Measurements from ENCODE around the gene CEP41.
"Not testable (repeated sequence)": the region's sequence is repeated elsewhere in the genome, so short reads cannot be mapped to it uniquely, and the experiment has no call there.

CEP41 gene

DNA sequence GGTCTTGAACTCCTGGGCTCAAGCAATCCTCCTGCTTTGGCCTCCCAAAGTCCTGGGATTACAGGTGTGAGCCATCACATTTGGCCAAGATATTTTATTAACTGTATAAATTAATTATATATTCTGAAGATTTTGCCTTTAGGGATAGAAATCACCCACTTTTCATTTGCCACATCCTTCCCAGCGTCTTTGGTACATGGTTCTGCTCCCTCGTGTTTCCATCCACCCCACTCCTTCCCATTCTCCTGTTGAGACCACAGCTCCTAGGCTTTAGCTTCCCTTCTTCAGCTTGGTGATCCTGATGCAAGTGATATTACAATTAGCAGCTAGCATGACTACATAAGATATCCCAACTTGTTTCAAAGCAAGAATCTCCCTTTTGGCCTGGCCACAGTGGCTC is 52.1 kb downstream of the CEP41 start:
- no peak for DNase-seq (ENCODE audit: low read depth in 3 of 3, low spot score in 1 of 3)

DNA sequence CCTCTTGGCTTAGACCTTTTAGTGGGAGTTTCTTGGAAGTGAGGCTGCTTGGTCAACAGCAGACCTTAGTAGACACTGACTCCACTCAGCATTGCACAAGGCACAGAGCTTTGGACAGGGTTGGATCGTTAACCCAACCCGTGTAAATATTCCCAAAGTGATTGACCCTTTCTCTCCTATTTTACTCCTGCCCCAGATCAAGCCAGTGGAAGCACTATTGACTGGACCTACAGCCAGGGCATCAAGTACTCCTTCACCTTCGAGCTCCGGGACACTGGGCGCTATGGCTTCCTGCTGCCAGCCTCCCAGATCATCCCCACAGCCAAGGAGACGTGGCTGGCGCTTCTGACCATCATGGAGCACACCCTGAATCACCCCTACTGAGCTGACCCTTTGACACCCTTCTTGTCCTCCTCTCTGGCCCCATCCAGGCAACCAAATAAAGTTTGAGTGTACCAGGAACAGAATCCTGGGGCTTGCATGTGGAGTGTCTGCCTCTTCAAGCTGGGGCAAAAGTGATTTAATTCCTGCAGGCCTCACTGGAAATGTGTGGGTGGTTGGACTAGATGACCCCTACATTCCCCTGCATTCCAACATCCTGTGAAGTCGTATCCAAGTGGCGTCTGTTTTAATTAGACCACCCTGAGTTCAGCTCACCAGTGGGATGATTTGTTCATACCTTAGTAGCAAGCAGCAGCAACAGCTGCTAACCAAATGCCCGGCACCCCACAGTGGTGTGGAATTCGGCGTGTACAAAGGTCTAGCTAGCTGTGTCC is 53.0 kb downstream of the CEP41 start:
- no peak for DNase-seq (ENCODE audit: low read depth in 3 of 3, low spot score in 1 of 3)

DNA sequence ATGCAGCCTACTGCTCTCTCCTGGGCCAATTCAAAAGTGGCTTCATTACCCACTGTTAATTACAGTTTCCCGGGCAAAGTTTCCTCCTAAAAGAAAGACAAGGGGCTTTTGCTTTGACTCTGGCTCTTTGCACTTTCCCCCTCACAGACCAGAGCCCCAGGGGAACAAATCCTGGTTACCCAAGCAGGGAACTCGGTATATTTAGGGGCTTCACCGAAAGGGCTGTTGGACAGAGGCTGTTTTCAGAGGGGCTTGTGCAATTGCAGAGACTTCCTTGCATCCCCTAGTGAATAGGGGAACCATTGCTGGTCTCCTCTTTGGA is 53.5 kb downstream of the CEP41 start:
- no peak for DNase-seq (ENCODE audit: low read depth in 3 of 3, low spot score in 1 of 3)

DNA sequence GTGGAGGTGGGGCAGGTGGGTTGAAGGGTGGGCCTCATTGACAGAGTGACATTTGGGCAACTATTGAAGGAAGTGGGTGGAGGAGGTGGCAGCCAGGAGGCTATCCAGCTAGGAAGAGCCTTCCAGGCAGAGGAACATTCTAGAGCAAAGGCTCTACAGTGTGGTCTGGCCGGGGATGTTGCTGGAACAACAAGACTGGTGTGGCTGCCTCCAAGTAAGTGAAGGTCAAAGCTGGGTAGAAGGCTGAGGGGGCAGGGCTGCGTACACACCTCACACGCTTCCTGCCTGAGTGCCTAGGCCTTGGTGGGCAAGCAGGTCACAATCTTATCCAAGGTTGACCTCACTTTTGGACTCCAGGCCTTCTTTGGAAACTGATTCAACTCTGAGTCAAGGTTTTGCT is 53.9 kb downstream of the CEP41 start:
- DNase-seq (ENCODE audit: low read depth in 3 of 3, low spot score in 1 of 3) = no peak

DNA sequence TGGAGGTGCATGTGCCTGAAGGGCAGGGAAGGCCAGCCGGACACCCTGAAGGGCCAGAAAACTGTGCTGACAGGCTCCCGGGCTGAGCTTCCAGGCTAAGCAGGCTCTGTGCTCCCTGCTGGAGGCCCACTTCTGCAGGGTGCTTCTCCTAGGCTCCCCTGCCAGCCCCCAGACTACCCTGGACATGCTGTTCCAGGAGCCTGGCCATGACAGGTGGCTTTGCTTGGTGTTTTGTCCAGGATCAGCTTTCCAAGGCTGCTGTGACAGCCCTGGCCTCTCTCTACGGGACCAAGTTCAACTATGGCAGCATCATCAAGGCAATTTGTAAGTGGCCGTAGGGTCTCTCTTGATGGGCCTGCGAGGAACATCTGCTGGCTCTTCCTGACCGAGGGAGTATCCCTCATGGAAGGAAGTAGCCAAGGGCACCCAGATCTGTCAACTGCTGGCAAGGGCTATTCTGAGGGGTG is 55.2 kb downstream of the CEP41 start:
- no peak for DNase-seq (ENCODE audit: low read depth in 3 of 3, low spot score in 1 of 3)

DNA sequence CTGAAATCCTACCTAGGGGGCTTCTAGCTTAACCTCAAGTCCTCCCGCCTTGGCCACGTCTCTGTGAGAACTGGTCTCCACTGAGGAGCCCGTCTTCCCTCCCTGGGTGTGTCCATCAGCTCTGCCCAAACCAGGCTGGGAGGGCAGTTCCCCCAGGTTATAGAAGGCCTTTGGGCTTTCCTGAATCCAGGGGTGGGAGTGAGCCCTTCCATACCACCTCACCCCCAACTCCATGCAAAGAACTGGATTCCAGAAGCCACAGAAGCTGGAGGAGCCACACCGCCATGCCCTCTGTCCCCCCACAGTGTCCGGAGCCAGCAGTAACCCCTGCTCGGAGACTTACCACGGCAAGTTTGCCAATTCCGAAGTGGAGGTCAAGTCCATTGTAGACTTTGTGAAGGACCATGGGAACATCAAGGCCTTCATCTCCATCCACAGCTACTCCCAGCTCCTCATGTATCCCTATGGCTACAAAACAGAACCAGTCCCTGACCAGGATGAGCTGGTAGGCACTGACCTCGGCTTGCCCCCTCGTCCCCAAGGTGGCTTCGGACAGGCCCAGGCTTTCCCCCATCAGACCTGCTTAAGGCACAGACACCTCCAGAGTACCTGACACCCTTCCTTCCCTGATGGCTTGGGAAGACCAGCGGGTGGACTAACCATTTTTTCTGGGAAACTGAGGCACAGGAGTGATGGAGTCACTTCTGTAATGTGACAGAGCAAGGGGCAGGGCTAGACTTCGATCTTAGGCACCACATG is 55.8 kb downstream of the CEP41 start:
- no peak for DNase-seq (ENCODE audit: low read depth in 3 of 3, low spot score in 1 of 3)

DNA sequence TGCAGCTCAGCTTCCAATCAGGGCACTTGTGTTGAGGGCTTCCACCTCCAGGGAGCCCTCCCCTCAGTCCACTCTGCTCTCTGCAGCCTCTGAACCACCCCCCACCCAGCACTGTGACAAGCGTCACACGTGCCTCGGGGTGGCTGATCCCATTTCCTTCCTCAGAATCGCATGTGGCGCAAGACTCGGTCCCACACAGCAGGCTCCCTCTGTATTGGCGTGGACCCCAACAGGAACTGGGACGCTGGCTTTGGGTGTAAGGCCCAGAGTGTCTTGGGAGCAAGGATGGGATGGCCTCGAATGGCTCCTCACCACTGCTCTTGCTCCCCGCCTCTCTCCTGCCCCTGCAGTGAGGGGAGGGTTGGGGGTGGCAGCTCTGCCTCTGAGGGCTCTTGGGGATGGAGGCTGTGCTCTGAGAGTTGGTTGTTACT is 56.4 kb downstream of the CEP41 start:
- no peak for DNase-seq (ENCODE audit: low read depth in 3 of 3, low spot score in 1 of 3)

DNA sequence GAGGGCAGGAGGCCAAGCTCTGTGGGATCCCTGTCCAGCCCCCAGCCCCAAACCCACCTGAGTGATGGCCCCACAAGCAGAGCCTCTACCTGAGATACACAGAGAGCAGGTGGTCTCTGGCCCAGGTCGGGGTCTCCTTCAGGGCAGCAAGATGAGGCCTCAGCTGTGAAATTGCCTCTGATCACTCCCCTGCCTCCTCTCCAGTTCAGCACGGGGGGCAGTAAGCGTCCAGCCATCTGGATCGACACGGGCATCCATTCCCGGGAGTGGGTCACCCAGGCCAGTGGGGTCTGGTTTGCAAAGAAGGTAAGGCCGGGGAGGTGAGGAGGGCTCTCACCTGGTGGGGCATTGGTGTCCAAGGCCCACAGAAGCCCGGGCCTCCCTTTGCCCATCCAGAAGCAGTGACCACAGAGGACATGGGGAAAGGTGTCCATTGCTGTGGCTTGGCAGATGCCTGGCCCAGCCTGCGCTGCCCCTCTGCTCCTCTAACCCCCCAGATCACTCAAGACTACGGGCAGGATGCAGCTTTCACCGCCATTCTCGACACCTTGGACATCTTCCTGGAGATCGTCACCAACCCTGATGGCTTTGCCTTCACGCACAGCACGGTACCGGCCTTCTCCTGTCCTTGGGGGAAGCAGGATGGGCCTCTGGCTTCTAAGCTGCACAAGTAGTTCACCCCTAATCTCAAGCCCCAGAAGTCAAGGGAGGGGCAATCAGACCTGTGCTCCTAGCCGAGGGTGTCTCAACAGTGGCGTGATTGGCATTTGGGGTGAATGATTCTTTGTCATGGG is 57.4 kb downstream of the CEP41 start:
- no peak for DNase-seq (ENCODE audit: low read depth in 3 of 3, low spot score in 1 of 3)

DNA sequence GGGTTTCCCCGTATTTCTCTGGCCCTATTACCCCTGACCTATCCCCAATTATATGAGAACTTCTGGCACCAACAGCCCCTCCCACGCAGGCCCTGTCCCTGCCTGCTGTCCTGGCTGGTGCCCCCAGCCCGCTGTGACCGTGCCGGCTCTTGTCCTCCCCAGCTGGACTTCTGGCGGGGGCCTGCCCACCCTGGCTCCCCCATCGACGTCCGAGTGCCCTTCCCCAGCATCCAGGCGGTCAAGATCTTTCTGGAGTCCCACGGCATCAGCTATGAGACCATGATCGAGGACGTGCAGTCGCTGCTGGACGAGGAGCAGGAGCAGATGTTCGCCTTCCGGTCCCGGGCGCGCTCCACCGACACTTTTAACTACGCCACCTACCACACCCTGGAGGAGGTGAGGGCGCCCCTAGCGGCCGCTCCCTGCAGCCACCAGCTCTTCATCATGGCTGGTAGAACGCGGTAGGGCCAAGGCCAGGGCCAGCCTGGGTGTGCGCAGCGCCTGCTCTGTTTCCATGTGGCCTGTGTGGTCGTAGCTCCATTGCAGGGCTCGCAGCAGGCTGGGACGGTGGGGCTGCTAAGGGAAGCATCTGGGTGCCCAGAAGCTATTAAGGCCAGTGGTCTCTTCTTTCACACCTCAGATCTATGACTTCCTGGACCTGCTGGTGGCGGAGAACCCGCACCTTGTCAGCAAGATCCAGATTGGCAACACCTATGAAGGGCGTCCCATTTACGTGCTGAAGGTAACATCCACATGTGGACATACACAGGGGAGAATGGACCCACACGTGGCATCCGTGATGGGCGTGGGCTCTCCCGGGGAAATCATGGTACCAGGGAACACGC is 59.1 kb downstream of the CEP41 start:
- no peak for DNase-seq (ENCODE audit: low read depth in 3 of 3, low spot score in 1 of 3)

DNA sequence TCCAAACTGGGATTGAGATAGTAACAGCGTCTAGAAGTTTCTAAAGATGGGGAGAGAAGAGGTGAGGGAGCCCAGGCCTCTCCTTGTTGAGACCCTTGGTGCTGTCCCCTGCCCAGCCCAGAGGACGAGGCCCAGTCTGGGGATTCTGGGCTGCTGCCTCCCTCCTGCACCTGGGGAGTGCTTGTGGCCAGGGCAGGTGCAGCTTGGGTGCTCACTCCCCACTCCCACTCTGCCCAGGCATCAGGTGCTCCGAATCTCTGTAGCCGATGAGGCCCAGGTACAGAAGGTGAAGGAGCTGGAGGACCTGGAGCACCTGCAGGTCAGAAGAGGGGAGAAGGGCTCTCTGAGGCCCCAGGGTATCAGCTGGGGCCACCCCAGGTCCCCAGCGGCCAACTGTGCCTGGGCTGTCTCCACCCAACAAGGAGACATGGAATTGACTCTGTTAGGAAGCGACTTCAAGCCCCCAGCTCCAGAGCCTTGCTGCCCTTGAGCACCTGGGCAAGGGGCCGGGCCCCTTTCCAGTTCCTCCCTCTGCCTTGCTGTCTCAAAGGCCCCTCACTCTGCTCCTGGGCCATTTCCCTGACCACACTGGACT is 59.9 kb downstream of the CEP41 start:
- no peak for DNase-seq (ENCODE audit: low read depth in 3 of 3, low spot score in 1 of 3)

DNA sequence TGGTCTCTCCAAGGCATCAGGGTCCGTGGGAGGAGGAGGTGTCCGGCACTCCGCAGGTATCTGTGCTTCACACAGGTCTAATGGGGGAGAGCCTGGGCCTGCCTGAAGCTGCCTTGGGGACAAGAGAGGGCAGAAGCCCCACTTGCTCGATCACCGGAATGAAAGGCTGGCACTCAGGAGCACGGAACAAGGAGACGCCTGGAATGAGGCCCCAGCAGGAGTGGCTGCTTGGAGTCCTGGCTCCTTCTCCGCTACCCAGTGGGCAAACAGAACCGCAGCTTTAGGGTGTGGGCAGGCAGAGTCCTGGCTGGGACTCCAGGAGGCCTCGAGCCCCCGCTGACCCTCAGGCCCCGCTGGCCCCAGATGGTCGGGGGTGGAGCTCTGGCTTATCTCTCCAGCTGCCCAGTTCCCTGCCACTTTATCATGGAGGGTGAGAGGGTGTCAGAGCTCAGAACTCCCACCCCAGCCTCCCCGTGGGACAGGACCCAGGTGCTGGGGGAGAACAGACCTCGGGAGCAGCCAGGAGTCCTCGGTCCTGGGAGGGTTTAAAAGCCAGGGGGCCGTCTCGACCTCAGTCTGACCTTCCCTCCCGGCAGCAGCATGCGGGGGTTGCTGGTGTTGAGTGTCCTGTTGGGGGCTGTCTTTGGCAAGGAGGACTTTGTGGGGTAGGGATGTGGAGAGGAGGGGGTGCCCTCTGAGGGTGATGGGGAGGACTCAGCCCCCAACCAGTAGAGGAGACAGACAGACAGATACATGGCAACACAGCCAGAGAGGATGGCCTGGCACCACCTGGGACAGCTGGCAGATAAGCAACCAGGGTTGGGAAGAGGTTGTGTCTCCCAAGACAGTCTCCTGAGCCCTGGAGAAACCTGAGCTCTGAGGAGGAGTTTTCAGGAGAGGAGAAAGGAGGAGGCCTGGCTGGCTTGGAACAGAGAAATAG is 60.6 kb downstream of the CEP41 start, which contains the start of gene CPA1:
Gene CPA1 (plus strand): TSS at position 574 of the 940 bp plus-strand sequence. CDS start 27 bp downstream, at position 601.
- no peak for DNase-seq (ENCODE audit: low read depth in 3 of 3, low spot score in 1 of 3)

DNA sequence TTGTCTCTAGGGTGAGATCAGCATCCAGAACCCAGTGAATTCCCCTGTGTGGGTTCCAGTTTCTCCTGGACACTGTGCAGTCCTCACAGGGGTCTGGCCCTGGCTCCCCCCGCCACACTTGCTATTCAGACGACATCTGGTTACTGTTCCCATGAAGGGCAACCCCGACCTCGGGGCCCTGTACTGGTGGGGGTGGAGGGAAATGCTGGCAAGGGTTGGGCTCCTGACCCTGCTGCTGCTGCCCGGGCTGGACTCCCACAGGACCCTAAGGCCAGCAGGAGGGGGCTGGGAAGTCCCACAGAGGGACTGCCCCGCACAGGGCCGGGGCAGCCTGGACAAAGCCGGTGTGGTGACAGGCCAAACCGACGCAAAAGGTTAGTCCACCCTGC is 61.3 kb downstream of the CEP41 start:
- no peak for DNase-seq (ENCODE audit: low read depth in 3 of 3, low spot score in 1 of 3)

DNA sequence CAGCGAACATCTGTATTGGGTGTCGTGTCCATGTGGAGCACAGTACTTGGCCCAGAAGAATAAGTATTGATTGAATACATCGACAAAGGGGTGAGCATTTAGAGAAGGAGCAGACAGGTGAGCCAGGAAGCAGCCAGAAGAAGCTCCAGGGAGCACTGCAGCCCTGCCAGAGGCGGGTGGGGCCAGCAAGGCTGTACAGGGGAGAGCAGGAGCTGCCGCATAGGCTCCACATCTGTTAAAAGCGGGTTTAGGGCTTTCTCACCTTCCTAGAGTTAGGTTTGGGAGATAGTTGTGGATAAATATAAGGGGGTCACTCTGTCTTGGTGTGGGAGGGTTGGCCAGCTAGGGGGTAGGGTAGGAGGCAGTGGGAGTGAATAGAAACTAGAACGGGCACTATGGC is 61.8 kb downstream of the CEP41 start:
- DNase-seq (ENCODE audit: low read depth in 3 of 3, low spot score in 1 of 3) = no peak

DNA sequence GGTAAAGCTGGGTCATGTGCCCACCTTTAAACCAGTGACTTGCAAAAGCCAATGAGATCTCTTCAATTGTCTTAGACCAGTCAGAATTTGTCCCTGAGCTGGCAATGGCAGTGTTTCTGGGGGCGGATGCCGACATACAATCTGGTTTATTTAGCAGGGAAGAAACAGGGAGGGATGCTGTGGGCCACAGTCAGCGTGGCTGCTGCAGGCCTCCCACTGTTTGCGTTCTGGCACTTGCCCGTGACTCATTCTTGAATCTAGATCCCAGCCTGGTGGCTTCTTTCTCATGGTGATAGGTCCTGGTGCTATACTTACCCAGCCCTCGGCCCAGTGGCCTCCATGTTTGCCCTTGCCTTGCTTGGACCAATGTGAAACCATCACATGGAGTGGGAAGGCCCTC is 63.6 kb downstream of the CEP41 start:
- DNase-seq (ENCODE audit: low read depth in 3 of 3, low spot score in 1 of 3) = no peak

DNA sequence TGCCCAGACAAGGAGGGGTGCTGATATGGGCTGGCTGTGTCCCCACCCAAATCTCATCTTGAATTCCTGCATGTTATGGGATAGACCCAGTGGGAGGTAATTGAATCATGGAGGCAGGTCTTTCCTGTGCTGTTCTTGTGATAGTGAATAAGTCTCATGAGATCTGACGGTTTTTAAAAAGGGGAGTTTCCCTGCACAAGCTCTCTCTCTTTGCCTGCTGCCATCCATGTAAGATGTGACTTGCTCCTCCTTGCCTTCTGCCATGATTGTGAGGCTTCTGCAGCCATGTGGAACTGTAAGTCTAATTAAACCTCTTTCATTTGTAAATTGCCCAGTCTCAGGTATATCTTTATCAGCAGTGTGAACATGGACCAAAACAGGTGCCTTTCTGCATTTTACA is 64.4 kb downstream of the CEP41 start:
- not testable (repeated sequence) for DNase-seq (ENCODE audit: low read depth in 3 of 3, low spot score in 1 of 3)

DNA sequence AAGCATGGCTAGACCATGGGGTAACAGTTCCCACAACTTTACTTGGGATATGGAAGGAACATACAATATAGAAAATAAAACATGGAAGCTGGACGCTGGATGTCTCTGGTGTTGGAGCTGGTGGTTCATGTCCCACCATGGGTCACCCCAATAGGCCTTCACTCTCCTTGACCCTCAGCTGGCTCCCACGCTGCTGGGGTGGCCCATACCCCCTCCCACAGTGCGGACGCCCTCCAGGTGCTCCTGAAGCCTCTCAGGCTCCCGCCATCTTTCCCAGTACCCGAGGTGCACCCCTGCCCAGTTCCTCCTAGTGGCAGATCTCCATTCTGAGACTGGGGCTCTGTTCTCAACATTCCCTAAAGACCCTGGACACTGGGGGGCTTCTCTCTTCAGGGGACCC is 66.3 kb downstream of the CEP41 start:
- DNase-seq (ENCODE audit: low read depth in 3 of 3, low spot score in 1 of 3) = no peak

DNA sequence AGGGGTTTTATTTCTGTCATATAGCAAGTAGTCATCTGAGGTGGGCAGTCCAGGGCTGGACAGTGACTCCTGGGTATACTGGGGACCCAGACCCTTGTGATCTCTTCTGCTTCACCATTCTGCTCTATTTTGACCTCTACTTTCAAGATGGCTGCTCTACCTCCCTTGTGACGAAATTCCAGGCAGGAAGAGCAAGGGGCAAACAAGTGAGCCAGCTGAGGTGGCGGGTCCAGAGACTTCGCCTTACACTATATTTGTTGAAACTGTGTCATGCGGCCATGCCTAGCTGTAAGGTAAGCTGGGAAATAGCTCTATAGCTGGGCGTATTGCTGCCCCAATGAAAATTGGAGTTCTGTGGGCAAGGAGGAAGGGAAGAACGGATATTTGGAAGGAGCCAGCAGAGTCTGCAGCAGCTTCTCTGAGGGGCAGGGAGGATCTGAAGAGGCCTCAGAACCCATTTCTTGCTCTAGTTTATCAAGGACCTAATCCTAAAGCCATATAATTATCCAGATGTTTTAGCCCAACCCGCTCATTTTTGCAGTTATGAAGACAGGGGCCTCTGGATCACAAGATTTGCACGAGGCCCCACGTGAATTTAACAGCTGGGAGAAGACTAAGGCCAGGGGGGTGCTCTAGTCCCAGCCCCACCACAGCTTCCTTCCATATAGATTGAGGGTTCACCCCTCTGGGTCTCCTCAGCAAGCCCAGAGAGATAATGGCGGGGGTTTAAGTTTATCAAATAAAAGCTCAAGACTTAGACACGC is 68.2 kb downstream of the CEP41 start:
- DNase-seq (ENCODE audit: low read depth in 3 of 3, low spot score in 1 of 3) = no peak

DNA sequence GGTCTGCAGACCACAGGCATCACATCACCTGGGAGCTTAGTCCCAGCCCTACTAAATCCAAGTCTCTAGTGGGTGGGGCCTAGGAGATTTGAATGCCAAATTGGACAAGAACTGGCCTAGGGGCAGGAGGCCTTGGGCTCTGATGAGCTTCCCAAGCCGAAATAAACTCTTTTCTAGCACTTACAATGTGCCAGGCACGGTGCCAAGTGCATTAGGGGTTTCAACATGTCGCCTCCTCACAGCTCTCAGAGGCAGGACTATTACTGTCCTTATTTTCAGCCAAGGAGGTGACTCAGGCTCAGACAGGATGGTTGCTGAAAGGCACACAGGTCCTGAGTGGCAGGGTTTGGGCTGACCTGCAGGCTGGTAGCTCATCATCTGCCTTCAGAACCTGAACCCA is 69.8 kb downstream of the CEP41 start:
- DNase-seq (ENCODE audit: low read depth in 3 of 3, low spot score in 1 of 3) = no peak
